Ovary (tissue), 9 donors: Measurements from ENCODE around the gene PTPN20. TPM values are rescaled to one million over a fixed set of nuclear protein-coding genes. Genes with fewer than 3 reads are reported as not detected.

ENCODE experiments used
- DNase-seq, 5 donors: peaks; one replicate each; pipeline ENCODE4 v3.0.0-alpha.2; 2019 to 2020
- H3K27ac ChIP-seq, 2 donors: fragments of 200-600 bp; one replicate each; pipeline versions ENCODE4 v1.5.1 to v1.8.0; 2019 to 2022
- H3K27me3 ChIP-seq: fragments of 200-600 bp; one replicate; pipeline ENCODE4 v1.8.0; 2022
- H3K36me3 ChIP-seq: fragments of 200-600 bp; sonication (generic); one replicate; pipeline ENCODE4 v1.5.1; 2019
- H3K4me1 ChIP-seq: one replicate; pipeline ENCODE4 v1.8.1; 2013; ENCODE audit warnings: mild to moderate bottlenecking, moderate library complexity; ENCODE audit not compliant: insufficient read depth
- H3K4me3 ChIP-seq: fragments of 200-600 bp; sonication (generic); one replicate; pipeline ENCODE4 v1.5.1; 2017
- H3K9me3 ChIP-seq, 2 donors: fragments of 200-600 bp in 1 of 2; sonication (generic) in 1 of 2; one replicate each; pipeline versions ENCODE4 v1.5.1 to v1.8.1; 2013 to 2019; ENCODE audit warnings: mild to moderate bottlenecking in 1 of 2, moderate library complexity in 1 of 2
- CTCF ChIP-seq, 3 donors: fragments of 450-650 bp in 2 of 3; fragments of 200-600 bp in 1 of 3; IDR thresholded peaks; one replicate each; pipeline versions ENCODE4 v1.5.1 to v1.8.0; 2016 to 2022; ENCODE audit warnings: antibody characterized with exemption in 3 of 3, mild to moderate bottlenecking in 1 of 3
- EP300 ChIP-seq: sonication (generic); formaldehyde crosslinking; IDR thresholded peaks from one replicate; pipeline ENCODE4 v1.6.1; 2017; ENCODE audit warnings: antibody characterized with exemption
- POLR2A ChIP-seq: fragments of 450-650 bp; IDR thresholded peaks from one replicate; pipeline ENCODE4 v1.6.1; 2017; ENCODE audit warnings: antibody characterized with exemption, mild to moderate bottlenecking, moderate library complexity
- WGBS, 3 donors: extraction: QIAGEN DNeasy Blood & Tissue Kit in 1 of 3; methylation state at CpG; one replicate each; pipeline versions ENCODE4 v1.1.5 to v1.1.7; 2013 to 2017; 5-methylcytosine and 5-hydroxymethylcytosine counted together
- intact Hi-C, 4 donors: fragments of 100-400 bp; cut with DNase I; formaldehyde crosslinking; loops; one replicate each; pipeline versions ENCODE4 v1.11.0 to v1.15.1; 2022 to 2023
- polyA plus RNA-seq, 2 donors: library from polyadenylated mRNA; stranded (reverse); fragments of 200-250 nt in 1 of 2; fragments of 350-450 nt in 1 of 2; fragmentation: Illumina TruSeq in 1 of 2; extraction: RNeasy Lipid Tissue Mini Kit (QIAGEN cat#74804) in 1 of 2; gene quantifications; one replicate each; pipeline ENCODE4 v1.2.3, GENCODE V29; 2013 to 2014
- total RNA-seq, 7 donors: library from RNA; depleted of rRNA in 2 of 7; stranded (reverse); fragments of >200 nt in 2 of 7; fragmentation: NEBNext Ultra II Directional in 3 of 7; extraction: Animal tissue kit (Norgen Biotek cat#: 25700) in 3 of 7; gene quantifications; one replicate each; pipeline versions ENCODE4 v1.1.0 to v1.2.4, GENCODE V29; 2016 to 2023
- donor health status: DM: no; HTN: no; CAD: no; lungs with moderate emphysema.
- donor health status: DM: no; HTN: no; CAD: no.
- donor health status: Bipolar disorder and iron deficiency.
- donor health status: DM: yes; HTN: yes; CAD: no.
- donor health status: DM: no; HTN: no; CAD: no.
- donor health status: DM: yes; HTN: yes; CAD: no.

Gene PTPN20
- total and polyA plus RNA-seq, 9 donors = 1.5 to 8.7 (median 5.0) TPM

GRCh38 chr10:47016564-47016963 is 105.3 kb downstream of the PTPN20 start:
- Histone ChIP-seq H3K4me1 (peaks cover 2% of the 10 kb centered on the region), H3K36me3 (no peaks in the 10 kb centered on the region), H3K27me3 (no peaks in the 10 kb centered on the region), H3K27ac (no peak overlapping the region), H3K9me3 (no peaks in the 10 kb centered on the region), H3K4me3 (no peak overlapping the region)
- WGBS, 3 donors = 76 to 81% (median 77%) methylated on average over 8 of the region's 8 CpGs
- DNase-seq = no peak
- no peak for TF ChIP-seq CTCF (IDR thresholded peaks at IDR 0.05)
- no peak for TF ChIP-seq POLR2A
- no peak for TF ChIP-seq EP300
- intact Hi-C loops = no loop called here

- Histone ChIP-seq H3K27ac (no peak overlapping the region), H3K36me3 (no peaks in the 10 kb centered on the region), H3K27me3 (no peaks in the 10 kb centered on the region), H3K9me3 (no peaks in the 10 kb centered on the region), H3K4me3 (no peak overlapping the region), H3K4me1 (peaks cover 2% of the 10 kb centered on the region)
- 73 to 84% (median 80%) methylated on average over 2 of the region's 2 CpGs for WGBS, 3 donors
- no peak for TF ChIP-seq POLR2A
- no peak for TF ChIP-seq CTCF (IDR thresholded peaks at IDR 0.05)
- no peak for TF ChIP-seq EP300
- intact Hi-C loops = no loop called here
- DNase-seq = no peak
Observed at GRCh38 chr10:47018026-47018735, 107.0 kb downstream of the PTPN20 start.

- no peak for DNase-seq
- Histone ChIP-seq H3K36me3 (no peaks in the 10 kb centered on the region), H3K27me3 (no peaks in the 10 kb centered on the region), H3K4me3 (no peak overlapping the region), H3K9me3 (no peaks in the 10 kb centered on the region), H3K4me1 (no peaks in the 10 kb centered on the region), H3K27ac (no peak overlapping the region)
- WGBS, 3 donors = 53 to 58% (median 53%) methylated on average over 8 of the region's 8 CpGs
- intact Hi-C loops = loop anchor here in 2 of 4 donors (5.0 to 10.0 kb wide), 2 partner anchors 293 to 295 kb away; no protein-coding TSS in a partner anchor
- TF ChIP-seq CTCF (IDR thresholded peaks at IDR 0.05) (no peak), POLR2A (no peak), EP300 (no peak)
Observed at GRCh38 chr10:47019155-47020145, 108.2 kb downstream of the PTPN20 start.

- Histone ChIP-seq H3K27me3 (no peaks in the 10 kb centered on the region), H3K36me3 (no peaks in the 10 kb centered on the region), H3K4me1 (no peaks in the 10 kb centered on the region), H3K9me3 (no peaks in the 10 kb centered on the region), H3K27ac (no peak overlapping the region), H3K4me3 (no peak overlapping the region)
- 83 to 99% (median 85%) methylated on average over 5 of the region's 5 CpGs for WGBS, 3 donors
- no peak for TF ChIP-seq EP300
- TF ChIP-seq POLR2A = no peak
- TF ChIP-seq CTCF (IDR thresholded peaks at IDR 0.05) = no peak
- no peak for DNase-seq
- intact Hi-C loops = loop anchor here in 2 of 4 donors (5.0 to 10.0 kb wide), 2 partner anchors 292 to 294 kb away; no protein-coding TSS in a partner anchor
Observed at GRCh38 chr10:47020471-47020870, 109.2 kb downstream of the PTPN20 start.
